GM13976 (cell line): Measurements from ENCODE around the gene ARFIP1.
A peak's percentile ranks its signal among the peaks of the same experiment; 100 is the strongest.

Source experiments
- DNase-seq: peaks from one replicate; pipeline ENCODE4 v3.0.0; 2012; ENCODE audit warnings: low spot score
- in situ Hi-C: fragments of 300-500 bp; cut with MboI; formaldehyde crosslinking; loops from one replicate; pipeline ENCODE4 v1.12.0; 2022; ENCODE audit warnings: low sequenced_read_pairs, mixed read lengths, inconsistent platforms; ENCODE audit not compliant: unreplicated experiment
- TF ChIP-seq, protein P1 (sequence below): IDR thresholded peaks from 2 replicates; pipeline ENCODE4 v1.5.1; 2012; ENCODE audit warnings: borderline replicate concordance, mild to moderate bottlenecking; ENCODE audit not compliant: insufficient read depth; ENCODE audit errors: extremely low read depth, missing control alignments, control extremely low read depth

Gene ARFIP1

DNA sequence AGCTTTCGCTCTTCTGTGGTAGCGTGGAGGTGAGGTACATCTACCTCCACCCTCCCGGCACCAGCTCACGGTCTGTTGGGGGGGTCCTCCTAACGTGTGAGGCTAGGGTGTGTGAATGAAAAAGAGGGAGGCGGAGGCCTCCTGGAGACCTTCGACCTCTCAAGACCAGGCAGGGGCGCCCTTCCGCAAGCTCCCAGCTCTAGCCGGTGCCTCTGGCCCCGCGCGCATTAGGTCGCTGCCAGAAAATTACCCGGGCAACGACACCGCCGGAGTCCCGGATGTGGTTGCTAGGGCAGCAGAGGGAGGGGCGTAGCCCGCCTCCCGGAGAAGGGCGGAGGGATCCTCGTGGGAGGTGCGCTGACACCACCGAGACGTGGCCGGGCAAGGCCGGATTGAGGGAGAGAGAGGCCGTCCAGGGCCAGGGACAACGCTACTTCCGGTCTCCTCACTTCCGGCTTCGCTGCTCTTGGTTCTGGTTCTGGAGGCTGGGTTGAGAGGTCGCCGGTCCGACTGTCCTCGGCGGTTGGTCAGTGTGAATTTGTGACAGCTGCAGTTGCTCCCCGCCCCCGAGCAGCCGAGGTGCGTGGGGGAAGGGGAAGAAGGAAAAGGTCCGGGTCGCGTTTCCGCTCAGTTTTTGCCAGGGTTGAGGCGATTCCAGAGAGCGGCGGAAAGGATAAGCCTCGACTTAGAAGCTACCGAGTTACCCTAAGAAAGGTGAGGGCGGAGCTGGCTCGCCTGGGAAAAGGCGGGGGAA lies at the start of gene ARFIP1, which contains the start of gene TIGD4:
ARFIP1 (plus strand) TSS at position 442 of the 754 bp plus-strand sequence. CDS start 49,680 bp downstream, outside the sequence.
TIGD4 (minus strand) TSS at position 218 of the 754 bp plus-strand sequence. CDS start 8,726 bp downstream, outside the sequence.
- in situ Hi-C loops, result no loop called here
- DNase-seq, result peak; percentile 96
- TF ChIP-seq, protein P1, sequence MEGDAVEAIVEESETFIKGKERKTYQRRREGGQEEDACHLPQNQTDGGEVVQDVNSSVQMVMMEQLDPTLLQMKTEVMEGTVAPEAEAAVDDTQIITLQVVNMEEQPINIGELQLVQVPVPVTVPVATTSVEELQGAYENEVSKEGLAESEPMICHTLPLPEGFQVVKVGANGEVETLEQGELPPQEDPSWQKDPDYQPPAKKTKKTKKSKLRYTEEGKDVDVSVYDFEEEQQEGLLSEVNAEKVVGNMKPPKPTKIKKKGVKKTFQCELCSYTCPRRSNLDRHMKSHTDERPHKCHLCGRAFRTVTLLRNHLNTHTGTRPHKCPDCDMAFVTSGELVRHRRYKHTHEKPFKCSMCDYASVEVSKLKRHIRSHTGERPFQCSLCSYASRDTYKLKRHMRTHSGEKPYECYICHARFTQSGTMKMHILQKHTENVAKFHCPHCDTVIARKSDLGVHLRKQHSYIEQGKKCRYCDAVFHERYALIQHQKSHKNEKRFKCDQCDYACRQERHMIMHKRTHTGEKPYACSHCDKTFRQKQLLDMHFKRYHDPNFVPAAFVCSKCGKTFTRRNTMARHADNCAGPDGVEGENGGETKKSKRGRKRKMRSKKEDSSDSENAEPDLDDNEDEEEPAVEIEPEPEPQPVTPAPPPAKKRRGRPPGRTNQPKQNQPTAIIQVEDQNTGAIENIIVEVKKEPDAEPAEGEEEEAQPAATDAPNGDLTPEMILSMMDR, result peak; percentile 29

DNA sequence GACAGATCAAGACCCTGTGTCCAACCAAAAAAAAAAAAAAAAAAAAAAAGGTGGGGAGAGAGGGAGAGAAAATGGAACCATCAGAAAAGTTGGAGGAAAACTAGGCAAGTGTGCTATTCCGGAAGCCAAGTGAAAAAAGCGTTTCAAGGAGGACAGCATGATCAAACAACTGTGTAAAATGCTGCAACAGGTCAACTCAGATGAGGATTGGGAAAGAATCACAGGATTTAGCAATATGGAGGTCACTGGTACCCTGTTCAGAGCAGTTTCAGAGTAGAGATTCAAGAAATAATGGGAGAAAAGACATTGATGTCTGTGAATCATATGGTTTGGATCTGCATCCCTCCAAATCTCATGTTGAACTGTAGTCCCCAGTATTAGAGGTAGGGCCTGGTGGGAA lies 47.8 kb upstream of the ARFIP1 start:
- DNase-seq, result no peak
- in situ Hi-C loops, result loop anchor here (10.0 kb wide), 1 partner anchor 87 kb away; no protein-coding TSS in a partner anchor
- TF ChIP-seq, protein P1, result no peak

DNA sequence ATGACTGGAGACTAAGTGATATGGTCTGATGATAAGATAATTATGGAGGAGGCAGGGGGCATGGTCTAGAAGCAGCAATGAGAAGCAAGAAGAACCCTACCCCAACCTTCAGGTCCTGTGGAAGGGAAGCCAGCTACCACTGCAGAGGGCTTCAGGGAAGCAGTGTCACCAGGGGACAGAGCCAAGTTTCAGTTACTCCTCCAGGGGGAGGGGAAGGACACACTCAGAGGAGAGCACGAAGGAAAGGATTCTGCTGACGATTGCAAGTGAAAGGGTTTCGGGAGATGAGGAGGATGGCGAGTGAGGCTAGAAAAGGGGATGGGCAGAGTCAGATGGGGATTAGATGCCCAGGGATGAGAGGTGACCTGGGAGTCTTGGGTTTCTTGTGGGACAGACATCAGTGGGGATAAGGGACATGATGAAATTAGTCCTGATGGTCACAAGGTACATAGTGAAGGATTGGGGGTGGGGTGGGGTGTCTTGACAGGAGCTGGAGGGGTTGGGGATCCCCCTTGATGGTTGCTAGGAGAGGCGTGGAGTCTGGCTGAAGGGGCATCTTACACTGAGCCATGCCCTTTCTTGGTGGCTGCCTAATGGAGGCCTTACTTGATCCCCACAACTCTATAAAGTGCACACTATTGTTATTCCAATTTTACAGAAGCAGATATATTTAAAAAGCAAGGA lies 45.6 kb upstream of the ARFIP1 start:
- DNase-seq, result no peak
- in situ Hi-C loops, result loop anchor here (10.0 kb wide), 1 partner anchor 89 kb away; no protein-coding TSS in a partner anchor
- TF ChIP-seq, protein P1, result no peak

- TF ChIP-seq, protein P1, result no peak
- DNase-seq, result no peak
- in situ Hi-C loops, result loop anchor here (10.0 kb wide), 1 partner anchor 90 kb away; no protein-coding TSS in a partner anchor
Observed at GRCh38 chr4:152734699-152735050, 45.1 kb upstream of the ARFIP1 start.

DNA sequence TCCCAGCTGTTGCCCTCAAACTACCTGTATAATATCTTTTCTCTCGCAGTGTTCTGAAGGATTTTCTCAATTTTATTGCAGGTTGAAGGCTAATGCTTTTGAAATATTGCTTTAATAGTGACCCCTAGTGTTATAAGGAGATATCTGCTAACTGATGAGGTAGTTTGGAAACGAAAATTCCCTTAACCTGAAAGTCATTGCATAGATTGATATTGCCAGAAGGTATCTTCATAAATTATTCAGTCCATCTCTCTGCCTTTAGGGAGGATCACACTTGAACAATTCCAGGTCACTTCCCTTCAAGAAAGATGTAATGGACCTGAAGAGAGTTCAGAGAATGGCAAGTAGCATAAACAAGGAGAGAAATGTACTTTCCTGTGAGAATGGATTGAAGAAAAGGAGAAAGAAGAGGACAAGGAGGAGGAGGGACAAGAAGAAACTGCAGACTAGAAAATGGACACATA lies 44.3 kb upstream of the ARFIP1 start:
- in situ Hi-C loops, result loop anchor here (10.0 kb wide), 1 partner anchor 91 kb away; no protein-coding TSS in a partner anchor
- DNase-seq, result peak; percentile 52
- TF ChIP-seq, protein P1, result peak; percentile 40

DNA sequence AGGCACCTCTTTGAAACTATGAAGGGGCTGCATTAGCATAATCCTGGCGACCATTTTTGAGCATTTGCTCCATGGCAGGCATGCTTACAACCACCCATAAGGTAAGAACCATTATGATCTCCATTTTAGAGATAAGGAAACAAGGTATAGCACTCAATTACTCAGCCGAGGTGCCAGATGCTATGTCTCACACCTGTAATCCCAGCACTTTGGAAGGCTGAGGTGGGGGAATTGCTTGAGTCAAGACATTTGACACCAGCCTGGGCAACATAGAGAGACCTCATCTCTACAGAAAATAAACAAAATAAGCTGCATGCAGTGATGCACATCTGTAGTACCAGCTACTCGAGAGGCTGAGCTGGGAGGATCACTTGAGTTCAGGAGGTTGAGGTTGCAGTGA lies 43.8 kb upstream of the ARFIP1 start:
- in situ Hi-C loops, result loop anchor here (10.0 kb wide), 1 partner anchor 91 kb away; no protein-coding TSS in a partner anchor
- TF ChIP-seq, protein P1, result no peak
- DNase-seq, result no peak
